CD14-positive monocyte (primary cell): ENCODE measurements around the gene GNG4. TPM values are rescaled to one million over a fixed set of nuclear protein-coding genes. Genes with fewer than 3 reads are reported as not detected.

ENCODE experiments used
- DNase-seq, 3 donors: peaks; one replicate each; pipeline ENCODE4 v3.0.0-alpha.2; 2011 to 2022
- H2AFZ ChIP-seq: 2 replicates; pipeline ENCODE4 v1.6.0; 2012; ENCODE audit warnings: mild to moderate bottlenecking, low read depth, low read length, inconsistent platforms; ENCODE audit not compliant: insufficient read depth, poor library complexity, severe bottlenecking
- H3K27ac ChIP-seq, 2 donors: 1 replicate in 1 of 2; 2 replicates in 1 of 2; pipeline ENCODE4 v1.5.1; 2012 to 2013; ENCODE audit warnings: low read length in 2 of 2, control low read depth in 1 of 2, inconsistent platforms in 1 of 2, low read depth in 1 of 2, mild to moderate bottlenecking in 1 of 2
- H3K27me3 ChIP-seq, 2 donors: one replicate each; pipeline versions ENCODE4 v1.6.0 to v1.6.1; 2011 to 2013; ENCODE audit warnings: low read length in 2 of 2; ENCODE audit not compliant: control insufficient read depth in 2 of 2, insufficient read depth in 2 of 2
- H3K36me3 ChIP-seq, 2 donors: replicated peaks in 1 of 2; 1 replicate in 1 of 2; 2 replicates in 1 of 2; pipeline versions ENCODE4 v1.5.1 to v1.6.1; 2012 to 2013; ENCODE audit warnings: low read length in 2 of 2, control low read depth in 1 of 2, inconsistent platforms in 1 of 2, mild to moderate bottlenecking in 1 of 2; ENCODE audit not compliant: insufficient read depth in 2 of 2, control insufficient read depth in 1 of 2
- H3K4me1 ChIP-seq, 2 donors: 1 replicate in 1 of 2; 2 replicates in 1 of 2; pipeline versions ENCODE4 v1.5.1 to v1.6.1; 2012 to 2013; ENCODE audit warnings: low read length in 2 of 2, control low read depth in 1 of 2, inconsistent platforms in 1 of 2, mild to moderate bottlenecking in 1 of 2, moderate library complexity in 1 of 2; ENCODE audit not compliant: insufficient read depth in 2 of 2, control insufficient read depth in 1 of 2
- H3K4me2 ChIP-seq: replicated peaks from 2 replicates; pipeline ENCODE3; 2012; ENCODE audit warnings: low read length, moderate library complexity, mild to moderate bottlenecking; ENCODE audit not compliant: poor library complexity, severe bottlenecking; ENCODE audit errors: extremely low read depth
- H3K4me3 ChIP-seq, 3 experiments: fragments of 200-600 bp in 1 of 3; sonication (generic) in 1 of 3; replicated peaks in 1 of 3; 1 replicate in 2 of 3; 2 replicates in 1 of 3; pipeline ENCODE4 v1.5.1; 2011 to 2013; ENCODE audit warnings: low read length in 3 of 3, mild to moderate bottlenecking in 3 of 3, control low read depth in 2 of 3, low read depth in 2 of 3, inconsistent platforms in 1 of 3, moderate library complexity in 1 of 3
- H3K79me2 ChIP-seq: 2 replicates; pipeline ENCODE4 v1.6.0; 2012; ENCODE audit warnings: mild to moderate bottlenecking, control low read depth, inconsistent platforms, low read length, moderate library complexity; ENCODE audit not compliant: insufficient read depth
- H3K9ac ChIP-seq: 2 replicates; pipeline ENCODE4 v1.6.0; 2017; ENCODE audit warnings: low read length, mild to moderate bottlenecking; ENCODE audit not compliant: insufficient read depth, poor library complexity, severe bottlenecking
- H3K9me3 ChIP-seq, 2 donors: replicated peaks in 1 of 2; 1 replicate in 1 of 2; 2 replicates in 1 of 2; pipeline versions ENCODE4 v1.5.1 to v1.6.1; 2012 to 2013; ENCODE audit warnings: low read length in 2 of 2, control low read depth in 1 of 2; ENCODE audit not compliant: control insufficient read depth in 1 of 2, insufficient read depth in 1 of 2
- H4K20me1 ChIP-seq: 2 replicates; pipeline ENCODE4 v1.6.0; 2012; ENCODE audit warnings: mild to moderate bottlenecking, low read length, control low read depth, moderate library complexity; ENCODE audit not compliant: insufficient read depth
- H3K27ac Mint-ChIP-seq, 7 donors: one replicate each; pipeline ENCODE4 v1.8.0; 2020; ENCODE audit warnings: mild to moderate bottlenecking in 7 of 7, mixed read lengths in 7 of 7, moderate library complexity in 6 of 7, inconsistent platforms in 2 of 7
- H3K27me3 Mint-ChIP-seq, 3 donors: one replicate each; pipeline ENCODE4 v1.8.0; 2021 to 2022; ENCODE audit warnings: low read depth in 3 of 3, mild to moderate bottlenecking in 3 of 3, mixed read lengths in 3 of 3, moderate library complexity in 3 of 3, inconsistent platforms in 1 of 3
- H3K36me3 Mint-ChIP-seq, 2 donors: one replicate each; pipeline ENCODE4 v1.8.0; 2020; ENCODE audit warnings: mixed read lengths in 2 of 2, inconsistent platforms in 1 of 2, mild to moderate bottlenecking in 1 of 2
- H3K4me1 Mint-ChIP-seq: one replicate; pipeline ENCODE4 v1.8.0; 2020; ENCODE audit warnings: mild to moderate bottlenecking, mixed read lengths
- H3K4me3 Mint-ChIP-seq, 2 donors: one replicate each; pipeline ENCODE4 v1.8.0; 2020; ENCODE audit warnings: mild to moderate bottlenecking in 2 of 2, mixed read lengths in 2 of 2, moderate library complexity in 1 of 2
- H3K9me3 Mint-ChIP-seq, 7 donors: one replicate each; pipeline ENCODE4 v1.8.0; 2020 to 2022; ENCODE audit warnings: mixed read lengths in 7 of 7, mild to moderate bottlenecking in 6 of 7, moderate library complexity in 6 of 7, inconsistent platforms in 2 of 7
- CTCF ChIP-seq: fragments of 200-600 bp; IDR thresholded peaks from one replicate; pipeline ENCODE4 v1.8.0; 2022; ENCODE audit warnings: antibody characterized with exemption, mild to moderate bottlenecking
- WGBS: methylation state at CpG from one replicate; pipeline ENCODE4 v1.1.5; 2013; ENCODE audit warnings: missing lambda C conversion rate; ENCODE audit not compliant: insufficient coverage; 5-methylcytosine and 5-hydroxymethylcytosine counted together
- intact Hi-C, 2 donors: fragments of 100-400 bp; cut with micrococcal nuclease; formaldehyde crosslinking; loops; one replicate each; pipeline versions ENCODE4 v1.15.0 to v1.15.1; 2023
- polyA plus RNA-seq, 3 donors: library from polyadenylated mRNA; depleted of rRNA in 1 of 3; unstranded in 2 of 3; stranded (reverse) in 1 of 3; fragments of 300-500 nt in 2 of 3; fragments of >200 nt in 1 of 3; fragmentation: Illumina TruSeq in 2 of 3; gene quantifications; 1 replicate in 2 of 3; 2 replicates in 1 of 3; pipeline ENCODE4 v1.2.3, GENCODE V29; 2012 to 2021

Gene GNG4
- polyA plus RNA-seq, 3 donors, result not detected

- no peak for DNase-seq
- Mint-ChIP-seq H3K27me3 (peaks cover 3 to 12% (median 4%) of the 10 kb centered on the region in 3 donors), H3K4me3 (no peak overlapping the region), H3K4me1 (peaks cover 3% of the 10 kb centered on the region), H3K27ac (no peak overlapping the region), H3K36me3 (no peaks in the 10 kb centered on the region), H3K9me3 (peaks cover 0 to 23% (median 9%) of the 10 kb centered on the region in 7 donors)
- Histone ChIP-seq H3K9ac (no peak overlapping the region), H3K4me1 (no peaks in the 10 kb centered on the region), H4K20me1 (no peaks in the 10 kb centered on the region), H3K36me3 (no peaks in the 10 kb centered on the region), H3K79me2 (no peaks in the 10 kb centered on the region), H3K4me3 (no peak overlapping the region), H2AFZ (no peak overlapping the region), H3K4me2 (no peak overlapping the region), H3K27ac (no peak overlapping the region), H3K9me3 (peaks cover 0 to 18% of the 10 kb centered on the region in 2 donors), H3K27me3 (no peaks in the 10 kb centered on the region)
- intact Hi-C loops, result no loop called here
- 96% methylated on average over 2 of the region's 2 CpGs for WGBS
- TF ChIP-seq CTCF, result no peak
Measured at GRCh38 chr1:235586992-235587391, 62.6 kb downstream of the GNG4 start.

- H3K27me3 Mint-ChIP-seq, result peaks cover 3 to 6% (median 4%) of the 10 kb centered on the region in 3 donors
- TF ChIP-seq CTCF, result no peak
- H2AFZ ChIP-seq, result no peak overlapping the region
- no peak overlapping the region for H3K4me2 ChIP-seq
- intact Hi-C loops, result no loop called here
- H3K9me3 ChIP-seq, result peaks cover 0 to 18% of the 10 kb centered on the region in 2 donors
- no peak overlapping the region for H3K27ac ChIP-seq
- 84% methylated on average over 4 of the region's 5 CpGs for WGBS
- no peak overlapping the region for H3K27ac Mint-ChIP-seq
- H4K20me1 ChIP-seq, result no peaks in the 10 kb centered on the region
- peak overlapping the region in 1 of 2 donors; percentile 18 for H3K4me3 Mint-ChIP-seq
- peaks cover 0 to 23% (median 9%) of the 10 kb centered on the region in 7 donors for H3K9me3 Mint-ChIP-seq
- H3K36me3 Mint-ChIP-seq, result no peaks in the 10 kb centered on the region
- H3K9ac ChIP-seq, result no peak overlapping the region
- no peaks in the 10 kb centered on the region for H3K4me1 ChIP-seq
- H3K4me3 ChIP-seq, result no peak overlapping the region
- H3K79me2 ChIP-seq, result no peaks in the 10 kb centered on the region
- H3K4me1 Mint-ChIP-seq, result peaks cover 3% of the 10 kb centered on the region
- no peaks in the 10 kb centered on the region for H3K36me3 ChIP-seq
- no peak for DNase-seq
- no peaks in the 10 kb centered on the region for H3K27me3 ChIP-seq
Measured at GRCh38 chr1:235586413-235586812, 63.2 kb downstream of the GNG4 start.
